Measurements from ENCODE around the gene P2RY11.

Gene P2RY11

DNA sequence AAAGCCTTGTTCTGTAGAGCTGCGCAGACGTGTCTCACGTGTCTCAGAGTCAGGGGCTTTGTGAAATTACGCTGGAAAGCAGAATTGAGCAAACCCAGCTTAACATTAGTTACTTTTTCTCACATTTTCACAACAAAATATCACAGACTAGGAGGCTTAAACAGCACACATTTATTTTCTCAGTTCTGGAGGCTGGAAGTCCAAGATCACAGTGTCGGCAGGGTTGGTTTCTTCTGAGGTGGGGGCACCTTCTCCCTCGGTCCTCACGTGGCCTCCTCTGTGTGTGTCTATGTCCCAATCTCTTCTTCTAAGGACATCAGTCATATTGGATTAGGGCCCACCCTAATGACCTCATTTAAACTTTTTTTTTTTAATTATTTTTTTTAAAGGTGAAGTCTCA is 12.9 kb downstream of the P2RY11 start:
- H3K4me3 ChIP-seq (ENCODE audit: insufficient read depth, low read length, poor library complexity, severe bottlenecking) = no peak overlapping the region
- H3K9ac ChIP-seq (ENCODE audit: low read length) = no peak overlapping the region
- no peaks in the 10 kb centered on the region for H3K9me3 ChIP-seq (ENCODE audit: insufficient read depth, low read length)
- H3K9me2 ChIP-seq (replicated peaks; ENCODE audit: insufficient read depth, low read length) = no peaks in the 10 kb centered on the region
- H3F3A ChIP-seq (ENCODE audit: insufficient read depth) = peaks cover 46% of the 10 kb centered on the region
- H3K27me3 ChIP-seq (ENCODE audit: low read length) = no peaks in the 10 kb centered on the region
- no peak overlapping the region for H2AFZ ChIP-seq (ENCODE audit: low read depth, low read length, severe bottlenecking)
- no peak overlapping the region for H3K27ac ChIP-seq (ENCODE audit: low read depth, low read length)
- H4K20me1 ChIP-seq (ENCODE audit: low read depth, low read length) = no peaks in the 10 kb centered on the region
- H3K36me3 ChIP-seq (ENCODE audit: low read length) = peaks cover 15% of the 10 kb centered on the region; the same call in 1 of the 2 replicates
- no peak overlapping the region for H3K4me2 ChIP-seq (ENCODE audit: low read depth, low read length, poor library complexity, severe bottlenecking)
- H3K79me2 ChIP-seq (ENCODE audit: insufficient read depth, low read length) = peaks cover 2% of the 10 kb centered on the region; the same call in 1 of the 2 replicates
- TF ChIP-seq EZH2phosphoT487 (conservative IDR thresholded peaks at IDR 0.05; ENCODE audit: low read length) = no peak
- TF ChIP-seq, protein P1, sequence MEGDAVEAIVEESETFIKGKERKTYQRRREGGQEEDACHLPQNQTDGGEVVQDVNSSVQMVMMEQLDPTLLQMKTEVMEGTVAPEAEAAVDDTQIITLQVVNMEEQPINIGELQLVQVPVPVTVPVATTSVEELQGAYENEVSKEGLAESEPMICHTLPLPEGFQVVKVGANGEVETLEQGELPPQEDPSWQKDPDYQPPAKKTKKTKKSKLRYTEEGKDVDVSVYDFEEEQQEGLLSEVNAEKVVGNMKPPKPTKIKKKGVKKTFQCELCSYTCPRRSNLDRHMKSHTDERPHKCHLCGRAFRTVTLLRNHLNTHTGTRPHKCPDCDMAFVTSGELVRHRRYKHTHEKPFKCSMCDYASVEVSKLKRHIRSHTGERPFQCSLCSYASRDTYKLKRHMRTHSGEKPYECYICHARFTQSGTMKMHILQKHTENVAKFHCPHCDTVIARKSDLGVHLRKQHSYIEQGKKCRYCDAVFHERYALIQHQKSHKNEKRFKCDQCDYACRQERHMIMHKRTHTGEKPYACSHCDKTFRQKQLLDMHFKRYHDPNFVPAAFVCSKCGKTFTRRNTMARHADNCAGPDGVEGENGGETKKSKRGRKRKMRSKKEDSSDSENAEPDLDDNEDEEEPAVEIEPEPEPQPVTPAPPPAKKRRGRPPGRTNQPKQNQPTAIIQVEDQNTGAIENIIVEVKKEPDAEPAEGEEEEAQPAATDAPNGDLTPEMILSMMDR (IDR thresholded peaks at IDR 0.05; ENCODE audit: insufficient read depth, low read length, poor library complexity, severe bottlenecking) = no peak

DNA sequence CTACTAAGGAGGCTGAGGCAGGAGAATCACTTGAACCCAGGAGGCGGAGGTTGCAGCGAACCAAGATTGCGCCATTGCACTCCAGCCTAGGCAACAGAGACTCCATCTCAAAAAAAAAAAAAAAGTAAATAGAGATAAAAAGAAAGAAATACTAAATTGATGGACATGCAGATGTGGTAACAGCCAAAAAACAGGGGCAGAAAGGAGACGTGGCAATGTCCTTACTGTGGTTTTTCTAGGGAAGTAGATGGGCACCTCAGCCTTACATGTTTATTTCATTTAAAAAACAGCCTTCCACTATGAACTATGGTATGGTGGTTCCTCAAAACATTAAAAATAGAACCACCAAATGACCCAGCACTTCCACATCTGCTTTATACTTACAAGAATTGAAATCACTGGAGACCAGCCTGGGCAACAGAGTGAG is 14.7 kb downstream of the P2RY11 start:
- Histone ChIP-seq H3K9ac (ENCODE audit: low read length) (no peak overlapping the region), H3K27ac (ENCODE audit: low read depth, low read length) (no peak overlapping the region), H4K20me1 (ENCODE audit: low read depth, low read length) (no peaks in the 10 kb centered on the region), H2AFZ (ENCODE audit: low read depth, low read length, severe bottlenecking) (no peak overlapping the region), H3K4me2 (ENCODE audit: low read depth, low read length, poor library complexity, severe bottlenecking) (no peak overlapping the region), H3F3A (ENCODE audit: insufficient read depth) (peaks cover 41% of the 10 kb centered on the region), H3K4me3 (ENCODE audit: insufficient read depth, low read length, poor library complexity, severe bottlenecking) (no peak overlapping the region), H3K9me2 (replicated peaks; ENCODE audit: insufficient read depth, low read length) (no peaks in the 10 kb centered on the region), H3K79me2 (ENCODE audit: insufficient read depth, low read length) (no peaks in the 10 kb centered on the region), H3K36me3 (ENCODE audit: low read length) (peaks cover 24% of the 10 kb centered on the region), H3K27me3 (ENCODE audit: low read length) (no peaks in the 10 kb centered on the region), H3K9me3 (ENCODE audit: insufficient read depth, low read length) (no peaks in the 10 kb centered on the region)
- TF ChIP-seq EZH2phosphoT487 (conservative IDR thresholded peaks at IDR 0.05; ENCODE audit: low read length) = no peak
- TF ChIP-seq, protein P1 (IDR thresholded peaks at IDR 0.05; ENCODE audit: insufficient read depth, low read length, poor library complexity, severe bottlenecking) = no peak

DNA sequence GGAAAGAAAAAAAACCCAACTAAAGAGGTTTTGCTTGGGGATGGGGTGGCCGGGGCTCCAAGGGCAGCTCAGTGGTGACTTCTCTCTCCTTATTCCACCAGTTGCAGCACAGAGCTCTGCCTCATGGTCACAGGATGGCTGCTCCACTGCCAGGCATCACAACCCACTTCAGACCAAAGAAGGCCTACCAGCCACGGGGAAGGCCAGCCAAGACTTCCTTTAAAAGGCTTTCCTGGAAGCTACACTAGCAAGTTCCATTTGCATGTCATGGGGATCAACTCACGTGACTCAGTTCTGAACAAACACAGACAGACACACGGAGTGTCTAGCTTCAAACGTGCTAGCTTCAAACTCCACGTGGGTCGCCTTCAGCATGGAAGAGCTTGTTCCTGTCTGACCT is 21.4 kb downstream of the P2RY11 start:
- Histone ChIP-seq H3K4me3 (ENCODE audit: insufficient read depth, low read length, poor library complexity, severe bottlenecking) (no peak overlapping the region), H3K36me3 (ENCODE audit: low read length) (peaks cover 32% of the 10 kb centered on the region), H4K20me1 (ENCODE audit: low read depth, low read length) (no peaks in the 10 kb centered on the region), H3K9me3 (ENCODE audit: insufficient read depth, low read length) (no peaks in the 10 kb centered on the region), H3K9ac (ENCODE audit: low read length) (no peak overlapping the region), H3K27me3 (ENCODE audit: low read length) (no peaks in the 10 kb centered on the region), H3K9me2 (replicated peaks; ENCODE audit: insufficient read depth, low read length) (no peaks in the 10 kb centered on the region), H3K79me2 (ENCODE audit: insufficient read depth, low read length) (no peaks in the 10 kb centered on the region), H3K4me2 (ENCODE audit: low read depth, low read length, poor library complexity, severe bottlenecking) (no peak overlapping the region), H2AFZ (ENCODE audit: low read depth, low read length, severe bottlenecking) (no peak overlapping the region), H3K27ac (ENCODE audit: low read depth, low read length) (no peak overlapping the region), H3F3A (ENCODE audit: insufficient read depth) (peaks cover 13% of the 10 kb centered on the region; the same call in 1 of the 2 replicates)
- no peak for TF ChIP-seq EZH2phosphoT487 (conservative IDR thresholded peaks at IDR 0.05; ENCODE audit: low read length)
- TF ChIP-seq, protein P1 (IDR thresholded peaks at IDR 0.05; ENCODE audit: insufficient read depth, low read length, poor library complexity, severe bottlenecking) = no peak
